ENCODE results near the gene SNAP23. TPM values are rescaled to one million over a fixed set of nuclear protein-coding genes. Genes with fewer than 3 reads are reported as not detected.

Gene SNAP23
- total and polyA plus RNA-seq, 2 donors (not counting 1 experiment from before 2014, with no cell fraction given): 52.7 to 133 TPM

DNA sequence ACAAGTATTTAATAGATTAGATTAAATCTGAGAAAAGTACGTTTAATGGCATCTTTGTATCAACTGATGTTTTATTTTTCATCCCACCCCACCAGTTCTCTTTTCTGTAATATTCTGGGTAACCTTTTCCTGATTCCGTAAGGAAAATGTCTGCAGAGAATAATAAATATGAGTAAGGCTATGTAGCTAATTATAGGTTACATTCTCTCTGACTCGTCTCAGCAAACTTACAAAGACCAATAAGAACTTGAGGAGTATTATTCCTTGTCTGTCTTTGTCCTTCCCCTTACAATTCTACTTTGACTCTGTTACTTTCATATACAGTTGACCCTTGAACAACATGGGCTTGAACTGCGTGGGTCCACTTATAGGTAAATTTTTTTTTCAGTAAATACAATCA lies 12.1 kb downstream of the SNAP23 start:
- Histone ChIP-seq H4K20me1 (ENCODE audit: control insufficient read depth, insufficient read depth, low read length, poor library complexity, severe bottlenecking) (peaks cover 20% of the 10 kb centered on the region), H3K4me2 (replicated peaks; ENCODE audit: low read depth, low read length, poor library complexity, severe bottlenecking) (no peak overlapping the region), H3K27me3 (replicated peaks in 1 of 4; ENCODE audit: control extremely low read depth in 1 of 4, control insufficient read depth in 3 of 4, insufficient read depth in 4 of 4, low read length in 3 of 4) (no peaks in the 10 kb centered on the region), H3K79me2 (ENCODE audit: control insufficient read depth, insufficient read depth, low read length) (peaks cover 89% of the 10 kb centered on the region), H2AFZ (ENCODE audit: insufficient read depth, low read depth, low read length, poor library complexity, severe bottlenecking) (no peak overlapping the region), H3K36me3 (replicated peaks in 1 of 2; ENCODE audit: control extremely low read depth in 1 of 2, control insufficient read depth in 1 of 2, extremely low read depth in 1 of 2, insufficient read depth in 2 of 2, low read length in 1 of 2) (peaks cover 0 to 26% of the 10 kb centered on the region in 2 experiments), H3K4me1 (ENCODE audit: control insufficient read depth in 2 of 2, insufficient read depth in 2 of 2, low read length in 2 of 2) (peaks cover 39% of the 10 kb centered on the region in 2 donors), H3K4me3 (ENCODE audit: control extremely low read depth in 1 of 5, extremely low read depth in 1 of 5, insufficient read depth in 1 of 5, low read depth in 2 of 5, low read length in 4 of 5) (no peak overlapping the region), H3K9ac (ENCODE audit: low read length) (no peak overlapping the region), H3K9me3 (ENCODE audit: control extremely low read depth in 1 of 3, control insufficient read depth in 2 of 3, insufficient read depth in 1 of 3, low read length in 2 of 3) (no peaks in the 10 kb centered on the region), H3K27ac (ENCODE audit: low read length in 2 of 2) (no peak overlapping the region)
- Mint-ChIP-seq H3K9me3 (ENCODE audit: insufficient read depth) (no peaks in the 10 kb centered on the region), H3K4me3 (no peak overlapping the region), H3K4me1 (peaks cover 54% of the 10 kb centered on the region), H3K27ac (no peak overlapping the region), H3K27me3 (no peaks in the 10 kb centered on the region)
- ATAC-seq (ENCODE audit: low read depth) (no peak), DNase-seq (no peak)
- TF ChIP-seq EZH2 (IDR thresholded peaks at IDR 0.05; ENCODE audit: borderline replicate concordance, insufficient read depth, low read depth, low read length, poor library complexity, severe bottlenecking): no peak
- intact Hi-C loops (cut with micrococcal nuclease): no loop called here
- CTCF ChIA-PET: interaction anchor here (1.2 kb wide), 1 partner anchor 144 kb away, joined by 3 read pairs; no protein-coding TSS in a partner anchor
- no CpG with 5 or more reads among the region's 4 CpGs for WGBS (ENCODE audit: insufficient coverage)
- POLR2A ChIA-PET: no interaction called here

- ChIA-PET POLR2A (no interaction called here), CTCF (no interaction called here)
- peaks cover 48% of the 10 kb centered on the region for H3K4me1 Mint-ChIP-seq
- ATAC-seq (ENCODE audit: low read depth) (no peak), DNase-seq (no peak)
- no peaks in the 10 kb centered on the region for H3K27me3 ChIP-seq (replicated peaks in 1 of 4; ENCODE audit: control extremely low read depth in 1 of 4, control insufficient read depth in 3 of 4, insufficient read depth in 4 of 4, low read length in 3 of 4)
- no peak overlapping the region for H3K27ac Mint-ChIP-seq
- whole genome bisulfite sequencing (ENCODE audit: insufficient coverage): 100% methylated on average over 4 of the region's 9 CpGs
- intact Hi-C loops (cut with micrococcal nuclease): no loop called here
- no peak overlapping the region for H3K27ac ChIP-seq (ENCODE audit: low read length in 2 of 2)
- H3K36me3 ChIP-seq (replicated peaks in 1 of 2; ENCODE audit: control extremely low read depth in 1 of 2, control insufficient read depth in 1 of 2, extremely low read depth in 1 of 2, insufficient read depth in 2 of 2, low read length in 1 of 2): peaks cover 0 to 33% of the 10 kb centered on the region in 2 experiments
- H3K9me3 Mint-ChIP-seq (ENCODE audit: insufficient read depth): no peaks in the 10 kb centered on the region
- peaks cover 20% of the 10 kb centered on the region for H4K20me1 ChIP-seq (ENCODE audit: control insufficient read depth, insufficient read depth, low read length, poor library complexity, severe bottlenecking)
- no peaks in the 10 kb centered on the region for H3K9me3 ChIP-seq (ENCODE audit: control extremely low read depth in 1 of 3, control insufficient read depth in 2 of 3, insufficient read depth in 1 of 3, low read length in 2 of 3)
- no peak overlapping the region for H2AFZ ChIP-seq (ENCODE audit: insufficient read depth, low read depth, low read length, poor library complexity, severe bottlenecking)
- no peaks in the 10 kb centered on the region for H3K27me3 Mint-ChIP-seq
- peaks cover 31 to 32% of the 10 kb centered on the region in 2 donors for H3K4me1 ChIP-seq (ENCODE audit: control insufficient read depth in 2 of 2, insufficient read depth in 2 of 2, low read length in 2 of 2)
- H3K4me3 ChIP-seq (ENCODE audit: control extremely low read depth in 1 of 5, extremely low read depth in 1 of 5, insufficient read depth in 1 of 5, low read depth in 2 of 5, low read length in 4 of 5): no peak overlapping the region
- H3K4me2 ChIP-seq (replicated peaks; ENCODE audit: low read depth, low read length, poor library complexity, severe bottlenecking): no peak overlapping the region
- no peak overlapping the region for H3K4me3 Mint-ChIP-seq
- no peak overlapping the region for H3K9ac ChIP-seq (ENCODE audit: low read length)
- peaks cover 85% of the 10 kb centered on the region for H3K79me2 ChIP-seq (ENCODE audit: control insufficient read depth, insufficient read depth, low read length)
- TF ChIP-seq, protein P1, sequence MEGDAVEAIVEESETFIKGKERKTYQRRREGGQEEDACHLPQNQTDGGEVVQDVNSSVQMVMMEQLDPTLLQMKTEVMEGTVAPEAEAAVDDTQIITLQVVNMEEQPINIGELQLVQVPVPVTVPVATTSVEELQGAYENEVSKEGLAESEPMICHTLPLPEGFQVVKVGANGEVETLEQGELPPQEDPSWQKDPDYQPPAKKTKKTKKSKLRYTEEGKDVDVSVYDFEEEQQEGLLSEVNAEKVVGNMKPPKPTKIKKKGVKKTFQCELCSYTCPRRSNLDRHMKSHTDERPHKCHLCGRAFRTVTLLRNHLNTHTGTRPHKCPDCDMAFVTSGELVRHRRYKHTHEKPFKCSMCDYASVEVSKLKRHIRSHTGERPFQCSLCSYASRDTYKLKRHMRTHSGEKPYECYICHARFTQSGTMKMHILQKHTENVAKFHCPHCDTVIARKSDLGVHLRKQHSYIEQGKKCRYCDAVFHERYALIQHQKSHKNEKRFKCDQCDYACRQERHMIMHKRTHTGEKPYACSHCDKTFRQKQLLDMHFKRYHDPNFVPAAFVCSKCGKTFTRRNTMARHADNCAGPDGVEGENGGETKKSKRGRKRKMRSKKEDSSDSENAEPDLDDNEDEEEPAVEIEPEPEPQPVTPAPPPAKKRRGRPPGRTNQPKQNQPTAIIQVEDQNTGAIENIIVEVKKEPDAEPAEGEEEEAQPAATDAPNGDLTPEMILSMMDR (IDR thresholded peaks at IDR 0.05): no peak
- no peak for TF ChIP-seq EZH2 (IDR thresholded peaks at IDR 0.05; ENCODE audit: borderline replicate concordance, insufficient read depth, low read depth, low read length, poor library complexity, severe bottlenecking)
Measured at GRCh38 chr15:42508263-42508690, 12.8 kb downstream of the SNAP23 start.

Measured in B cell (primary cell).